ENCODE measurements around the gene ROS1. TPM values are rescaled to one million over a fixed set of nuclear protein-coding genes. Genes with fewer than 3 reads are reported as not detected.
A peak's percentile ranks its signal among the peaks of the same experiment; 100 is the strongest.

The ROS1 gene
- total RNA-seq, 1 donor from 2014 or later, result not detected

DNA sequence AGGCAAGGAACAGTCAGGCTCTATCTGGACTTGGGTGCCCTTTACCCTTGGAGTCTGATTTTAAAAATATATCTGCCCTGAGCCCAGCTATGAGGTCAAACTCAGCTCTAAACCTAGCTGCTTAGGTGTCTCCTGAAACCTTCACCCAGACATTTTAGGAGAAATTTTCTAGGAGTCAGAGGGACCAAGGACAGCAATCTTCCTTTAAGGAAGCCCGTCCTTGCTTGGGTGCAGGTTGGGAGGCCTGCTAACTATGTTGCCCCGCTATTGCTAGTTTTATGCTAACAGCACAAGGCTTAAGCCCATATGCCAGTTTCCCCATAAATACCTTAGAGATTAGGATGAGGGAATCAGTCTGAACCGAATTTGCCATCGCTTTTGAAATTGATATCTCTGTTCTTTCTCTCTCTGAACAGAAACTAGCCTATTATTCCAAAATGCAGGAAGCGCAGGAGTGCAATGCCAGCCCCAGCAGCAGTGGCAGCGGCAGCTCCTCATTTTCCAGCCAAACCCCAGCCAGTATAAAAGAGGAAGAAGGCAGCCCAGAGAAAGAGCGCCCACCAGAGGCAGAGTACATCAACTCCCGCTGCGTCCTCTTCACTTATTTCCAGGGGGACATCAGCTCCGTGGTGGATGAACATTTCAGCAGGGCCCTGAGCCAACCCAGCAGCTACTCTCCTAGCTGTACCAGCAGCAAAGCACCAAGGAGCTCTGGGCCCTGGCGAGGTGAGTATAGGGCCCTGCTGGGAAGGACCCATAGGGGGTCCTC, 157.8 kb downstream of the ROS1 start:
- H3K36me3 ChIP-seq, result no peaks in the 10 kb centered on the region
- no peak for DNase-seq (ENCODE audit: extremely low spot score in 2 of 2)
- no peaks in the 10 kb centered on the region for H3K9me3 ChIP-seq
- H3K27ac ChIP-seq, result no peak overlapping the region
- peaks cover 33% of the 10 kb centered on the region for H3K4me1 ChIP-seq
- peaks cover 9% of the 10 kb centered on the region for H3K27me3 ChIP-seq
- H3K4me3 ChIP-seq, result no peak overlapping the region
- intact Hi-C loops (cut with DNase I), result no loop called here
- TF ChIP-seq CTCF (IDR thresholded peaks at IDR 0.05) (no peak), POLR2AphosphoS5 (IDR thresholded peaks at IDR 0.05; ENCODE audit: insufficient read depth in 1 of 2, low read depth in 1 of 2) (no peak), POLR2A (IDR thresholded peaks at IDR 0.05) (no peak)

GRCh38 chr6:117267054-117267347, 158.7 kb downstream of the ROS1 start:
- Histone ChIP-seq H3K9me3 (no peaks in the 10 kb centered on the region), H3K27ac (no peak overlapping the region), H3K27me3 (peaks cover 9% of the 10 kb centered on the region), H3K4me1 (peaks cover 33% of the 10 kb centered on the region), H3K4me3 (no peak overlapping the region), H3K36me3 (no peaks in the 10 kb centered on the region)
- TF ChIP-seq POLR2AphosphoS5 (IDR thresholded peaks at IDR 0.05; ENCODE audit: insufficient read depth in 1 of 2, low read depth in 1 of 2), result no peak
- TF ChIP-seq POLR2A (IDR thresholded peaks at IDR 0.05), result no peak
- no peak for TF ChIP-seq CTCF (IDR thresholded peaks at IDR 0.05)
- DNase-seq (ENCODE audit: extremely low spot score in 2 of 2), result no peak
- intact Hi-C loops (cut with DNase I), result no loop called here

- no peaks in the 10 kb centered on the region for H3K36me3 ChIP-seq
- DNase-seq (ENCODE audit: extremely low spot score in 2 of 2), result no peak
- intact Hi-C loops (cut with DNase I), result no loop called here
Observed at GRCh38 chr6:117266257-117267053, 159.3 kb downstream of the ROS1 start.

GRCh38 chr6:117265410-117266256, 160.1 kb downstream of the ROS1 start, which contains the start of gene VGLL2:
VGLL2 (plus strand) TSS chr6:117265558; CDS start chr6:117265764, 206 bp downstream.
- no peak for DNase-seq (ENCODE audit: extremely low spot score in 2 of 2)
- intact Hi-C loops (cut with DNase I), result no loop called here

More at GRCh38 chr6:117266257-117267053, 159.3 kb downstream of the ROS1 start:
- Histone ChIP-seq H3K4me1 (peaks cover 33% of the 10 kb centered on the region), H3K27me3 (peaks cover 9% of the 10 kb centered on the region), H3K4me3 (peak overlapping the region; percentile 33 to 40), H3K27ac (no peak overlapping the region), H3K9me3 (no peaks in the 10 kb centered on the region)
- TF ChIP-seq CTCF (IDR thresholded peaks at IDR 0.05), result no peak

More at GRCh38 chr6:117265410-117266256, 160.1 kb downstream of the ROS1 start, which contains the start of gene VGLL2:
- peaks cover 9% of the 10 kb centered on the region for H3K27me3 ChIP-seq
- peak within 1 kb of the TSS; percentile 33 to 40 for H3K4me3 ChIP-seq
- TF ChIP-seq CTCF (IDR thresholded peaks at IDR 0.05) (no peak), POLR2AphosphoS5 (IDR thresholded peaks at IDR 0.05; ENCODE audit: insufficient read depth in 1 of 2, low read depth in 1 of 2) (no peak), POLR2A (IDR thresholded peaks at IDR 0.05) (no peak)
- H3K27ac ChIP-seq, result no peak within 1 kb of the TSS
- peaks cover 33% of the 10 kb centered on the region for H3K4me1 ChIP-seq
- H3K36me3 ChIP-seq, result no peaks in the 10 kb centered on the region
- H3K9me3 ChIP-seq, result no peaks in the 10 kb centered on the region

Measured in vagina (tissue), 2 donors.